ENCODE results near the gene UBE2G2.

- TF ChIP-seq CTCF (optimal IDR thresholded peaks at IDR 0.05 in 1 of 3, IDR thresholded peaks at IDR 0.05 in 1 of 3, conservative IDR thresholded peaks at IDR 0.05 in 1 of 3; ENCODE audit: extremely low read depth in 1 of 3, insufficient read depth in 2 of 3, low read length in 3 of 3) (no peak), EZH2 (IDR thresholded peaks at IDR 0.05; ENCODE audit: low read length) (no peak)
Measured at GRCh38 chr21:44850905-44851657, 49.5 kb upstream of the UBE2G2 start.
